ENCODE data around the gene NCOA7.
"Not testable (repeated sequence)": the region's sequence is repeated elsewhere in the genome, so short reads cannot be mapped to it uniquely, and the experiment has no call there.

The NCOA7 gene

DNA sequence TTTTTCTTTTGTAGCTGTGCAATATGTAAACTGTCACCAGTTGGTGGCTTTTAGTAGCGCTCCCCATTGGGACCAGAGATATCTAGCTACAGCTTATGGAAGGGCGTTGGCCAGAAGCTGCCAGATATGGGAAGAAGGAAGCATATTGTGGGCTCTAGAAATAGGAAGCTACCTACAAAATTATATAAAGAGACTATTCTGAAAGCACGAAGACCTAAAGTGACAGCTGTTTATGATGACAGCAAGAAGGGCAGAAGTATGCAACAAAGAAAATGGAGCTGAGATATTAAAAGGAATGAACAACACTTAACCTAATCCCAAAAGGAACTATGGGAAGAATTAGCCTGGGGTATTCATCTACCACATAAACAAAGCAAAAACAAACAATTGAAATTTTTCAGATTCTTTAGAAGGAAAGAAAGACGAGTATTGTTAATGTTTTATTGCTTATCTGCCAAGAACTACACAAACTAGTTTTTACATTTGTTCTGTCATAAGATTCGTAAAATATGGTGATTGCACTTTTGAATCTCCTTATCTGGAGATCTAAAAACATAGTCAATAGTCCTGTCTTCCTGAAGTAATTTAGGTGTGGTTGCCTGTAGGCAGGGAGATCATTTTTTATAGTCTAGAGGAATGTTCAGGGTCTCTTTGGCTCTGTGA lies 81.6 kb downstream of the NCOA7 start:
- no peak for DNase-seq

DNA sequence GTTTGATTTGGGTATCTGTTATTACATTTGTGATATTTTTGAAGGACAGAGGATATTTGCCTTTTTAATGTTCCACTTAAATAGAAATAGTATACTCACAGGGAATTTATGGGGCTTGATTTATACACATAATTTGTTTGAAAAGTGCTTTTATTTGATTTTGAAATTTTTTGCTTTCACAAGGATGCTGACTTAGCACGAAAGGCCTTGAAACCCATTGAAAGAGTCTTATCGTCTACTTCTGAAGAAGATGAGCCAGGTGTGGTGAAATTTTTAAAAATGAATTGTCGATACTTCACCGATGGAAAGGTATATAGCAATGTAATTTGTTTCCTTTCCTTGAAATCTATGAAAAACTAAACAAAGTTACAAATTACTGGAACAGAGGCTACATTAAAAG lies 91.5 kb downstream of the NCOA7 start:
- DNase-seq = no peak

DNA sequence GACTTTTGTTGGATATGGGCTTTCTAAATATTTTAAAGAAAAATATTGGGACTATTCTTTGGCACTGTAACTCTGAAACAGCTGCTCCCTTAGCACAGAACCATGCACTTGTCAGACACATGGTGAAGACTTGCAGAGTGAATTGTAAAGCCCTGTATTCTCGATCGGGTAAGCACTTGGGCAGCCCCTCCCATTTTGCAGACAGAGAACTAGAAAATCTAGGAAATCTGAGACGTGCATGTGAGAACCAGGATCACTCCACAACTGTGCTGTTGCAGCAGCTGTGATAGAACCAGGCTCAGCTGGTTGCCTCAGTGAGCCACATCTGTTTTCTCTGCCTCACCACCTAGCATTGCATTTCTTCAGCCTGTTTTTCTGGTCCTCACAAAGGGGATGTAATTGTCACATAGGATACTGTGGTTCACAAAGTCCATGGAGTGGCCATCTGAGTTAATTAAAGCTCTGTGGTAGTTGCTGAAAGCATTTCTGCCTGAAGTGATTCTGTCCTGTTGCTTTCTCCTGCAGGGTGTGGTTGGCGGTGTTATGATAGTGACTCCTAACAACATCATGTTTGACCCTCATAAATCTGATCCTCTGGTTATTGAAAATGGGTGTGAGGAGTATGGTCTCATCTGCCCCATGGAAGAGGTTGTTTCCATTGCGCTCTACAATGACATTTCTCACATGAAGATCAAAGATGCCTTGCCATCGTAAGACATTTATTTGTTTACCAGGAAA lies 94.0 kb downstream of the NCOA7 start:
- peak; percentile 77 for DNase-seq

DNA sequence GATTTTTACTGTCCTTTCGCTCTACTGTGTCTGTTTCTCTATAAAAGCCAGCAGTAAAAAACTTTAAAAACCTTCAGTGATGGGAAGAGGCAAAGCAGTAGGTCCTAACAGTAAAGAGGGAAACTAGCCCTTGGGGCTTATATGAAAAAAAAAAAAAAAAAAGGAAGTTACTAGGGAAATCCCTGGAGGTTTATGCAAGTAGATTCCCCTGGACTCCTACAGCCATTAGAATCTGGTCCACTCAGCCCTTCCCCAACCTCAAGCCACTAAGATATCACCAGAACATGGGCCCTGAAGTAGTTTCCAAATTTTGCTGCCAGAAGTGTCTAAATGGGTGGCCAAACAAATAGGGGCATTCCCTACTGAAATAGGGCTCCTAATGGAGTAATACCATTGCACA lies 95.3 kb downstream of the NCOA7 start:
- no peak for DNase-seq

DNA sequence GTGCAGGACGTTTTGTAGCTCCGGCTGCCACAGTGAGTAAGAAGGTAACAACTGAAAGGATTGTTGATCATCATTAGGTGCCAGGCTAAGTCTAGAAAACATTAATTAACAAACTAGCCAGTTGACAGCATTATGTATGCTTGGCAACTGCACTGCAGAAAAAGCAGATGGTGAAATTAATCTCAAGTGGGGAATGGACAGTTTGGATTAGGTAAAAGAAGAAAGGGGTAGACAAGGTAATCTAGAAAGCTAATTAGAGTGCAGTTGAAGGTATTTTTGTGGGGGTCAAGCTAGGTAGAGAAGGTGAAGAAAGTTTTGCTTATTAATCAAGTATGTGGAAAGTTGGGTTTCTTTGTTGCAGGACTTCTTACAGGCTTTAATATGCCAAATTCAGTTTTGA lies 96.2 kb downstream of the NCOA7 start:
- DNase-seq = peak; percentile 64

DNA sequence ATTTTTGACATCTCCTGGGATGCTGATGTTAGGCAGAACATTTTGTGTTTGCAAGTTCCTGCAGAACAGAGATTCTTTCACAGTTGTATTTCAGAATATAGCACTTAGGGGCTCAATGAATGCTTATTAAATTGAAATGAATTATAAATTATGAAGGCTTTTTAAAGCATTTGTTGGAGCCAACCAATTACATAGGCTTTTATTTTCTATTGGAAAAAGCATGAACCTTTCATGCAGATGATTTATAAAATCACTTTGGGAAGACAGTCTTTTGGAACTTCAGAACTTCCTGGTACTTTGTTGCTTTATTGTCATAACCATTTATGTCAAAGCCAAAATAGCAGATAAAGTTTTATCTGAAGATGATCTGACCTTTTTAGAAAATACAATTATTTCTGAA lies 96.6 kb downstream of the NCOA7 start:
- DNase-seq = no peak

DNA sequence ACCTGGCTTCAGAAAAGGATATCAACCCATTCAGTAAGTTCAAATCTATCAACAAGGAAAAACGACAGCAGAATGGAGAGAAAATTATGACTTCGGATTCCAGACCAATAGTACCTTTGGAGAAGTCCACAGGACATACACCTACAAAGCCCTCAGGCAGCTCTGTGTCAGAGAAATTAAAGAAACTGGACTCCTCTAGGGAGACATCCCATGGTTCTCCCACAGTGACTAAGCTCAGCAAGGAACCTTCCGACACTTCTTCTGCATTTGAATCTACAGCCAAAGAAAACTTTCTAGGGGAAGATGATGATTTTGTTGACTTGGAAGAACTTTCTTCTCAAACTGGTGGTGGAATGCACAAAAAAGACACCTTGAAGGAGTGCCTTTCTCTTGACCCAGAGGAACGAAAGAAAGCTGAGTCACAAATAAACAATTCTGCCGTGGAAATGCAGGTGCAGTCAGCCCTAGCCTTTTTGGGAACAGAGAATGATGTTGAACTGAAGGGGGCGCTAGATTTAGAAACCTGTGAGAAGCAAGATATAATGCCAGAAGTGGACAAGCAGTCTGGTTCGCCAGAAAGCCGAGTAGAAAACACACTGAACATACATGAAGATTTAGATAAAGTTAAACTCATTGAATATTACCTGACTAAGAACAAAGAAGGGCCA lies 98.4 kb downstream of the NCOA7 start:
- DNase-seq = no peak

DNA sequence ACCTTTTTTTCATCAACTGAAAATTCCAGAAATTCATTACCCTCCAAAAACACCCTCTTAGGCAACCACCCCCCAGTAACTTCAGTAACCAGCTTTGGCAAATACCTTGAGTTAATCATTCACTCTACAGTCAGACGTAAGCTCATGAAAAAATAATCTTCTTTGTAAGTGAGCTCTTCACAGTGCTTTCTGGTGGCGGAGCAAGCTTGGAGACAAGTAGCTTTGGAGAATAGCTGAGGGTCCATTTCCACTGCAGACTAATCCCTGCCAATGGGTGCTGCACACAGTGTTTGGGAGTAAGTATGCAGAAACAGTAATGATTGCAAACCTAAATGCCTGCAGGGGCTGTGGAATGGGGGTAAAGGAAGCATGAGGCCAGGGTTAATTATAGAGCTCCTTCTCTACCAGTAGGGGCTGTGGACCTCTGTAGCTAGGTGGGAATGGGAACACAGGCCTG lies 109.0 kb downstream of the NCOA7 start:
- DNase-seq = no peak

DNA sequence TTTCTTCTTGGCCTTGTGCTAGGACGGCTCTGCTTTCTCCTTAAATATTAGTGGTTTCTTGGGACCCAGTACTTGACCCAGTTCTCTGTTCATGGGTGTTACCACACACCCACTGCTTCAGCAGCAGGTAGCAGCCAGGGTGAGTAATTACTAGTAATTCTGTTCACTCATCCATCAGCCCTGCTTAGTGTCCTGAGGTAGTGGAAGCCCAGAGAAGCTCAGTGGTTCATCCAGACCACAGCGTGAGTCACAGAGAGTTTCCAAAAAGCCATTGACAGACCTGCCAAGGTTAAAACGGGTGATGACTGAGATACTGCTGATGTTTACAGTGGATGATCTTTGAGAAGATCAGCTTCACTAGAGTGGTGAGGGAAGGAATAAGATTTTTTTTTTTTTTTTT lies 114.1 kb downstream of the NCOA7 start:
- DNase-seq = no peak

DNA sequence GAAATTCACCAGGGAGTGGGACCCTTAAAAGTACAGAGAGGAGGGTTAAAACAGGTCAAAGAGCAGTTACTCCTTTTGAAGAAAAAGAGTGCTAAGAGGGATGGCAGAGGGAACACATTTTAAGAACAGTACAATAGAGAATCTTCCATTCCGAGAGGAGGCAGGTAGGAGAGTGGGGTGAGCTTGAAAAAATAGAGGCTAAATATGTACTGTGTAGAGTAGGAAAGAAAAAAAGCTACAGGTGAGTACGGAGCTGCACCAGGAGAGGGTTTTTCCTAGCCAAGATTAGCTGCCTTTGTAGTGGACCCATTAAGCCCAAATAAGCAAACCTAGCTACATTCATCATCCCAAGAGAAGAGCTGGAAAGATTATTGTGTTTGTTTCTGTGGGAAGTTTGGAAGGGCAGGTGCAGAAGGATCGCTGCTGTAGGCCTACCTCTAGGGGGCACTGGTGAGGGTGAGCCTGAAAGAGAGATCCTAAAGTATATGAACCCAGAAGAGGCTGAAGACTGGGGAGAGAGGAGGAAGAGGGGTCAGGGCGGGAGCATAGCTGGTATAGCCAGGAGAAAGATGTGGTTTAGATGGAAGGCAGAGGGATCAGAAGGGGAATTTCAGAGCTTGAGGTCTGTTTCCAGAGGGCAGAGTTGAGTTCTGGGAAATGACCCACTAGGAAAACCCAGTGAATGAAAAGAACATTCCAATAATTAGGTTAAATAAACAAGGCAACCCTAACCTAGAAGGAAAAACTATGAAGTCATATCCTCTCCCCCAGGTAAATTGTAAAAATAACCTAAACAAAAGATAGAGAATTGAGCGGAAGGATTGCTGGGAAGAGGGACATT lies 115.6 kb downstream of the NCOA7 start:
- DNase-seq = peak; percentile 8

DNA sequence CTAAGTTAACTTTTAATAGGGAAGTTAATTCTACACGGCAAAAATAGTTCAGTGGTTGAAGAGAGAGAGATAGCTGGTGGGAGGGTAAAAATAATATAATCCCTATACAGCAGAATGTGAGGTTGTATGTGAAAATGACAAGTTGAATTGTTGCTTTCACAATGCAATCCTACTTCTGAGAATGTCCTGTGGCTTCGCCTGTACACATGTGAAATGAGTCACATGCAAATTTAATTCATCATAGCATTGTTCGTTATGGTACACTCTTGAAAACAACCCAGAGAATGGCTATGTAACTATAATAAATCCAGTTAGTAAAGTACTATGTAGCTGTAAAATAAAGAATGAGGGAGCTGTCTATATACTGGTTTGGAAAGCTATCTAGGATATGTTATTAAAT lies 119.8 kb downstream of the NCOA7 start:
- no peak for DNase-seq

DNA sequence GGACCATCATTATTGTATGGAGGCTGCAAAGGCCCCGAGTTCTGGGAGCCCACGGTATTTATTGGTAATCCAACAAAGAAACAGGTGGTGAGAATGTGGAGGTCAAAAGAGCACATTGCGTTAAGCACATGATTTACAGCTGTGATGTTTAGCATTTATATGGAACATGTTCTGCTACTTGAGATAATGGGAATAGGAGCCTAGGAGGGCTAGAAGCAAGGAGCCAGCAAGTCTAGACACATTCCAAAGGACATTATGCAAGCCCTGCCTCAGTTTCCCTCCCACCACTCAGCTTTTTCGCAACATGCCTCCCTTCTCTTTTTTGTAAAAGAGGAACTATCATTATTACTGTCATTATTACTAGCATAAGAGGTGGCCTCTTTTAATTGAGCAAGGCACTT lies 120.3 kb downstream of the NCOA7 start:
- DNase-seq = not testable (repeated sequence)

DNA sequence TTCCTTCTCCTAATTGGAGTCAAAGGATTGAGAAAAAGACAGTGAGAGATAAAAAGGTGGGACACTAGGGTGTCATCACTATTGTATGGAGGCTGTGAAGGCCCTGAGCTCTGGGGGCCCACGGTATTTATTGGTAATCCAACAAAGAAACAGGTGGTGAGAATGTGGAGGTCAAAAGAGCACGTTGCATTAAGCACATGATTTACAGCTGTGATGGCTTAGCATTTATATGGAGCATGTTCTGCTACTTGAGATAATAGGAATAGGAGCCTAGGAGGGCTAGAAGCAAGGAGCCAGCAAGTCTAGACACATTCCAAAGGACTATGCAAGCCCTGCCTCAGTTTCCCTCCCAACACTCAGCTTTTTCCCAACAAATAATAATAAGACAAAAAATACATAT lies 121.7 kb downstream of the NCOA7 start:
- not testable (repeated sequence) for DNase-seq

DNA sequence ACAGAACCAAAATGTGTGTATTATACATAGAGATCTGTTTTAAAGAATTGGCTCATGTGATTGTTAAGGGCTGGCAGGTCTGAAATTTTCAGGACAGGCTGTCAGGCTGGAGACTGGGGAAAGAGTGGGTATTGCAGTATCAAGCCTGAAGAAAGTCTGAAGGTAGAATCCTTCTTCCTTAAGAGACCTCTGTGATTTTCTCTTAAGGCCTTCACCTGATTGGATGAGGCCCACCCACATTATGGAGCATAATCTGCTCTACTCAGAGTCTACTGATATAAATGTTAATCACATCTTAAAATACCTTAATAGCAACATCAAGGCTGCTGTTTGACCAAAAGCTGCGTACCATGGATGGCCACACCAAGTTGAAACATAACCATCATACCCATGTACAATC lies 122.4 kb downstream of the NCOA7 start:
- no peak for DNase-seq

DNA sequence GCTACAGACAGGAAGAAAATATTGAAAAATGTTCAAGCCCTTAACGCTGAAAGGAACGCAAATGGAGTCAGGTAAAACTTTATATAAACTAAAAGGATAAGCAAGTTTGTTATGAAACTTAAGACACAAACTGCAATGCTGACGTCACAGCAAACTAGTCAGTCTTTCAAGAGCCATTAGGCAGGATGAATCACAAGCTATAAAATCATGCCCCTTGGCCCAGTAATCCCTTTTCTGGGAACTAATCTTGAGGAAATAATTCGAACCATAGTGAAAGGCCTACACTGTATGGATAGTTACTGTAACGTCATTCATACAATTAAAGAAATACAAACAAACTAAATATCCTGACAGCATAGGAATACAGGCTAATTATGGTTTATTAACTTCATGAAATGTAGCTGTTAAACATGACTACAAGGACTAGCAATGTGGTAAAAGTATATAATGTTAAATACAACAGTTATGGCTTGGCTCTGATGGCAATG lies 123.1 kb downstream of the NCOA7 start:
- DNase-seq = no peak

DNA sequence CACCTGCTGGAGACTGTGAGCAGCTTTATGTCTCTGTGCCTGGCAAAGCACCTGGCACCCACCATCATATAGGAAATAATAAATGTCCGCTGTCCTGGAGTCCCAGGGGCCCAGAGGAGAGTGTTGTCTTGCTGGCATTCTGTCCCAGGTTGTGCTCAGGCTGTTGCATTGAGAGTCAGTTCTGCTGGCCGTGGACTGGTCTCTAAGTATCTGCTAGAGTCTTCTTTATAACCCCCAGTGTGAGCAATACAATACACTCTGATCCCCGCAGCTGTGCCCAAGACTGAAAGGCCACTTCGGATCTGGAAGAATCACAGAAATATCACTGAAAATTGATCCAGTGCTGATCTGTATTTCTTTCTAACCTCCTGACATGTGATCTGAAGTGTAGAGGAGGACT lies 127.5 kb downstream of the NCOA7 start:
- no peak for DNase-seq

DNA sequence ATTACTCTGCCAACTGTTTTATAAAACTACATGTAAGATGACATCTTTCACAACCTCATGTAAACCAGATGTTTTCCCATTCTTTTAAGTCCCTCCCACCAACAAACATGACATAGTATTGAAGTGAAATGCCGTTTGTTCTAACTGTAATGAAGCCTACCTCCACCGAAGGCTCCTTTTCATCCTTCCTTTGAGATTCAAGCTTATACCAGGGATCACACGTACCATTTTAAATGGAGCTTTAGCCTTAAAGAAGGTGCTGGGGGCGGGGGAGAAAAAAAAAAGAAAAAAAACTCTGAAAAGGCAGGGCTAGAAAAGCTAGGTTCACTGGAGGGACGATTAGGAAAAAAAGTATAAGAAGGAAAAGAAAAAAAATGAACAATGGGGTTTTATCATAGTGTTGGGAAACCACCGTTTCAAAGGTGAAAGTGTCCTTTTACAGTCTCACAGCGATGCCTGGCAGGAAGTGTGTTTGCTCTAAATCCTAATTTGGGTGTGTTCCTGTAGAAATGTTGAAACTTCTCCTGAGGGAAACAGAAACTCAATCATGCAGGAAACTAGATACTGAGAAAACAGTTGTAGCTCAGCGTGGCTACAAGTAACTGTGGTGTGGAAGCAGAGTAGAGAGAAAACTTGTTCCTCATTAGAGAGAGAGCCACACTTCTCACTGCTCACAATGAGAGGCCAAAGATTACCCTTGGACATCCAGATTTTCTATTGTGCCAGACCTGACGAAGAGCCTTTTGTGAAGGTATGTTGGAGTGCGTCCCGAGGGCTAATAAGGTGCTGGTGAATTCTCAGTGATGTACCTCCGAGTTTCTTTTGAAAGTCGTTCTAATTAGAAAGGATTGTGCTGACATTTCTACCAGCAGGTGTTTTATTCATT lies 128.2 kb downstream of the NCOA7 start:
- peak; percentile 52 for DNase-seq

DNA sequence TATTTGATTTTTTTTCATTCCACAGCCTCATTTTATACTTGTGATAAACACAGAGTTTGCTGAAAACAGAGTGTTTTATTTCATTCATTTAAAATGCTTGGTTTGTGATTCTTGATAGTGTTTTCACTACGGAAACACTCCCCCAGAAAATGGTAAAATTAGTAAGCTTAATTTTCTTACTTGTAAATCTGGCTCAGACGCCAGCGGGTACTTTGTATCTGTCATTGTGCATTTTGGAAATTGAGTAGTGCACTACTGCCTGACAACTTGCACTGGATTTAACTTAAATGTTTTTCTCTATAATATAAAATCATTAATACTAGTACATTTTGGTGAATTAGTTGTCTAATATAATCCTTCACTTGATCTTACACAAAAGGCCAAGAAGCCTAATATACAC lies 128.9 kb downstream of the NCOA7 start:
- DNase-seq = no peak

DNA sequence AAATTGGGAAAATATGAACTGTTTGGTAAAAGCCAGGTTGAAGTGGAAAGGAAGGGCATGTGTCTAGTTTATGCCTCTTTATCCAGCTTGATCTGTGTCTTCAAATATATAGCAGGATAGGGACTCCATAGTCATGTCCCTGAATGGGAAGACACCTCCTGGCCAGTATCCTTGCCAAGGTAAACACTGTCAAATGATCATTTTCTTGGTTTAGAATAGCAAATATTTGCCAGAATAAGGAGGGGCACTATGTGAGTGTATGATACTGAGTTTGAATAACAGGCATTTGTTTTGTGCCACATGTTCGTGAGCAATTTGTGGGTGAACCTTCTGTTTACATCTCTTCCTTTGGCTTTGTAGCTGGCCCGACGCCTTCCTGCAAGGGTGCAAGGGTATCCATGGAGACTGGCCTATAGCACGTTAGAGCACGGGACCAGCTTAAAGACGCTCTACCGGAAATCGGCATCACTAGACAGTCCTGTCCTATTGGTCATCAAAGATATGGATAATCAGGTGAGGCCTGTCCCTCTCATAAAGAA lies 131.6 kb downstream of the NCOA7 start:
- no peak for DNase-seq

DNA sequence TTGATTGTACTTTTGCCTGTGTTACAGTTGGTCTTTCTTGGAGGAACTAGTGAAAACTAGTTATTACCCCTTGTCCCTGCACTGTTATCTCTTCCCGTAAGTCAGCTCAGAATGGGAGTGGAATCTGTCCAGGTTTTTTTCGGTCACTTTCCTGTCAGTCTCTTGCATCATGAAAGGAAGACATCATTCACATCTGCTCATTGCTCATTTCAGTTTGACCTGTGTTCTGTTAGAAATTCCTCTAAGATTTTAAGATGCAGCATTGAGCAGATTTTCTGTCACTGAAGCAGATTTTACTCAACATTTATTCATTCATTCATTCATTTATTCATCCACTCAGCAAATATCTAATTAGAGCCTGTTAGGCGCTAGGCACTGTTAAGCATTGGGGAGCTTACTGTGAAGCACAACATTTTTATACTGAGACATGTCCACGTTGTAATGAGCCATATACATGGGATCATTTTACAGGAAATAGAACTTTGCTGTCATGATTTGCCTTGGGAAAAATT lies 132.7 kb downstream of the NCOA7 start:
- no peak for DNase-seq

DNA sequence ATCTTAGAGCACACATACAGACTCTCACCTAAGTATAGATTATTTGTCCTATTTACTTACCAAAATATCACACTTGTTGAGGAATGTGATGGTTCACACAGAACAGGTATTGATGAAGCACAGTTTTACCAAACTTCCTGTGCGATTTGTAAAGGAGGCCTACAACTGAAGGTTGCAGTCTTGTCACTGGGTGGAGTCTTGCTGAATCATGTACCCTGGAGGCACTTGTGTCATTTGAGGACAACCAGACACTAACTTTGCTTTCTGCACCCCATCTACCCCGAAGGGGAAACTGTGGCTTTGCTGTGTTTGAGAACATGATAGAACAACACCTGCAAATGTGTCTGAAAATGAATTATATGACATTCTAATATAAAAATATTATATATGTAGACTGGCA lies 133.4 kb downstream of the NCOA7 start:
- no peak for DNase-seq

Data from NCI-H2171 treated with DMSO at 0.1 percent for 48 hours (cell line).